ENCODE measurements around the gene C1QTNF3. TPM values are rescaled to one million over a fixed set of nuclear protein-coding genes. Genes with fewer than 3 reads are reported as not detected.

The C1QTNF3 gene
- total RNA-seq (2022; extraction: Qiagen RNA extraction): 0.09 to 0.39 TPM (median 0.25 TPM) in 5 replicates

GRCh38 chr5:34043099-34043876 lies at the start of gene C1QTNF3:
C1QTNF3 (minus strand) TSS chr5:34043213; CDS start chr5:34043125, 88 bp downstream.

GRCh38 chr5:34007621-34008600 lies 35.1 kb downstream of the C1QTNF3 start, which contains the start of gene AMACR:
AMACR (minus strand) TSS chr5:34008050; CDS start chr5:34008019, 31 bp downstream.

GRCh38 chr5:33984671-33985124 lies 58.3 kb downstream of the C1QTNF3 start, which contains the start of gene SLC45A2:
SLC45A2 (minus strand) TSS chr5:33984693; CDS start chr5:33984583, 110 bp downstream.

Other genes with a start within 250 kb of the C1QTNF3 start
- 6.1 to 7.8 TPM (median 7.3 TPM) in 5 replicates for gene ADAMTS12, start 151.2 kb downstream of the C1QTNF3 start, total RNA-seq (2022; extraction: Qiagen RNA extraction)
- gene RXFP3, start 106.8 kb downstream of the C1QTNF3 start, total RNA-seq (2022; extraction: Qiagen RNA extraction): not detected in 5 replicates
- gene SLC45A2, start 58.5 kb downstream of the C1QTNF3 start, total RNA-seq (2022; extraction: Qiagen RNA extraction): not detected in 5 replicates
- 13.1 to 17.8 TPM (median 16.1 TPM) in 5 replicates for gene AMACR, start 35.2 kb downstream of the C1QTNF3 start, total RNA-seq (2022; extraction: Qiagen RNA extraction)